ENCODE results near the gene INSYN2A.

DNA sequence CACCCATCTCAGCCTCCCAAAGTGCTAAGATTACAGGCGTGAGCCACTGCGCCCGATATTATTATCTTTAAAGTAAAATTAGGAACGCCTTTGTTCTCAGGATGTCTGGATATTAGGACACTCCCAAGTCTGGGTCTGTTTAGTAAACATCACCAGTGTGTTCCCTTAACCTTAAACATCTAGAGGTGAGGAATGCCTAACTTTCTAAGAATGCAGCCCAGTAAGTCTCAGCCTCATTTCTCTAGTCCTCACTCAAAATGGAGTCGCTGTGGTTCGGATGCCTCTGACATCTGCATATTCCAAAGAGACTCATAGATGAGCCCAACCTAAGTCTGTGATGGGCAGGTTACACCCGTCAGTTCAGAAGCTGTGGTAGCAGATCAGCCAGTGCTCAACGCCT lies 4.3 kb upstream of the INSYN2A start:
- TF ChIP-seq POLR2A (IDR thresholded peaks at IDR 0.05): no peak
- TF ChIP-seq, protein P1, sequence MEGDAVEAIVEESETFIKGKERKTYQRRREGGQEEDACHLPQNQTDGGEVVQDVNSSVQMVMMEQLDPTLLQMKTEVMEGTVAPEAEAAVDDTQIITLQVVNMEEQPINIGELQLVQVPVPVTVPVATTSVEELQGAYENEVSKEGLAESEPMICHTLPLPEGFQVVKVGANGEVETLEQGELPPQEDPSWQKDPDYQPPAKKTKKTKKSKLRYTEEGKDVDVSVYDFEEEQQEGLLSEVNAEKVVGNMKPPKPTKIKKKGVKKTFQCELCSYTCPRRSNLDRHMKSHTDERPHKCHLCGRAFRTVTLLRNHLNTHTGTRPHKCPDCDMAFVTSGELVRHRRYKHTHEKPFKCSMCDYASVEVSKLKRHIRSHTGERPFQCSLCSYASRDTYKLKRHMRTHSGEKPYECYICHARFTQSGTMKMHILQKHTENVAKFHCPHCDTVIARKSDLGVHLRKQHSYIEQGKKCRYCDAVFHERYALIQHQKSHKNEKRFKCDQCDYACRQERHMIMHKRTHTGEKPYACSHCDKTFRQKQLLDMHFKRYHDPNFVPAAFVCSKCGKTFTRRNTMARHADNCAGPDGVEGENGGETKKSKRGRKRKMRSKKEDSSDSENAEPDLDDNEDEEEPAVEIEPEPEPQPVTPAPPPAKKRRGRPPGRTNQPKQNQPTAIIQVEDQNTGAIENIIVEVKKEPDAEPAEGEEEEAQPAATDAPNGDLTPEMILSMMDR (IDR thresholded peaks at IDR 0.05): no peak
